HL-60 (cell line): ENCODE data around the gene SLC10A7.

ENCODE experiments used
- DNase-seq, 2 experiments: peaks; one replicate each; pipeline ENCODE4 v3.0.0-alpha.2; 2010 to 2020; ENCODE audit warnings: low read depth in 1 of 2, low spot score in 1 of 2
- H3K27ac ChIP-seq: fragments of 250-450 bp; sonication (Bioruptor Pico); replicated peaks from 2 replicates; pipeline ENCODE4 v1.5.1; 2020; ENCODE audit warnings: mild to moderate bottlenecking, moderate library complexity
- H3K27me3 ChIP-seq: fragments of 250-450 bp; sonication (Bioruptor Pico); 2 replicates; pipeline ENCODE4 v1.5.1; 2021; ENCODE audit warnings: mild to moderate bottlenecking, moderate library complexity; ENCODE audit not compliant: insufficient read depth, poor library complexity, severe bottlenecking
- H3K4me3 ChIP-seq: replicated peaks from 2 replicates; pipeline ENCODE4 v1.5.1; 2011; ENCODE audit warnings: mild to moderate bottlenecking, control low read depth, low read length; ENCODE audit not compliant: insufficient read depth
- CTCF ChIP-seq: IDR thresholded peaks from one replicate; pipeline ENCODE4 v1.5.1; 2011; ENCODE audit warnings: low read length, control low read depth, inconsistent platforms; ENCODE audit not compliant: insufficient read depth
- GABPA ChIP-seq: IDR thresholded peaks from 2 replicates; pipeline ENCODE4 v1.6.1; 2012; ENCODE audit warnings: low read depth
- POLR2AphosphoS5 ChIP-seq: IDR thresholded peaks from 2 replicates; pipeline ENCODE4 v1.6.1; 2012; ENCODE audit warnings: low read depth
- REST ChIP-seq: IDR thresholded peaks from 2 replicates; pipeline ENCODE4 v1.6.1; 2012; ENCODE audit warnings: low read depth; ENCODE audit not compliant: insufficient replicate concordance
- SPI1 ChIP-seq: IDR thresholded peaks from 2 replicates; pipeline ENCODE4 v1.6.1; 2012; ENCODE audit warnings: low read depth, mild to moderate bottlenecking, borderline replicate concordance

The SLC10A7 gene

GRCh38 chr4:146494143-146494542 lies 27.6 kb downstream of the SLC10A7 start:
- H3K27ac ChIP-seq, result no peak overlapping the region
- H3K4me3 ChIP-seq, result no peak overlapping the region
- no peak for DNase-seq
- H3K27me3 ChIP-seq, result no peaks in the 10 kb centered on the region
- TF ChIP-seq REST, result no peak
- no peak for TF ChIP-seq GABPA
- no peak for TF ChIP-seq CTCF
- no peak for TF ChIP-seq POLR2AphosphoS5
- no peak for TF ChIP-seq SPI1

- DNase-seq, result no peak
- no peak overlapping the region for H3K27ac ChIP-seq
- no peak overlapping the region for H3K4me3 ChIP-seq
- TF ChIP-seq REST, result no peak
- TF ChIP-seq POLR2AphosphoS5, result no peak
- no peak for TF ChIP-seq SPI1
- no peaks in the 10 kb centered on the region for H3K27me3 ChIP-seq
These were observed 31.6 kb downstream of the SLC10A7 start for GRCh38 chr4:146490106-146490505.

- no peak for DNase-seq
- H3K27ac ChIP-seq, result no peak overlapping the region
- H3K27me3 ChIP-seq, result no peaks in the 10 kb centered on the region
- no peak overlapping the region for H3K4me3 ChIP-seq
- TF ChIP-seq REST, result no peak
- no peak for TF ChIP-seq POLR2AphosphoS5
- TF ChIP-seq SPI1, result no peak
- no peak for TF ChIP-seq CTCF
- TF ChIP-seq GABPA, result no peak
These were observed 33.1 kb downstream of the SLC10A7 start for GRCh38 chr4:146488495-146489174.
